Stomach smooth muscle (tissue), 2 donors: ENCODE results near the gene UPK3BL2.
"Not testable (repeated sequence)": the region's sequence is repeated elsewhere in the genome, so short reads cannot be mapped to it uniquely, and the experiment has no call there.

Experiments used
- H3K27ac ChIP-seq: one replicate; pipeline ENCODE4 v1.7.0; 2013; ENCODE audit warnings: mild to moderate bottlenecking, low read length, inconsistent platforms
- H3K27me3 ChIP-seq, 2 donors: one replicate each; pipeline ENCODE4 v1.7.0; 2013; ENCODE audit warnings: low read length in 2 of 2; ENCODE audit not compliant: insufficient read depth in 2 of 2, control insufficient read depth in 1 of 2
- H3K36me3 ChIP-seq, 2 donors: one replicate each; pipeline ENCODE4 v1.7.0; 2013; ENCODE audit warnings: low read length in 2 of 2; ENCODE audit not compliant: control insufficient read depth in 2 of 2, insufficient read depth in 2 of 2
- H3K4me1 ChIP-seq: one replicate; pipeline ENCODE4 v1.7.0; 2013; ENCODE audit warnings: low read length; ENCODE audit not compliant: control insufficient read depth, insufficient read depth
- H3K4me3 ChIP-seq, 2 donors: one replicate each; pipeline ENCODE4 v1.7.0; 2013; ENCODE audit warnings: low read length in 2 of 2
- H3K9ac ChIP-seq, 2 donors: one replicate each; pipeline ENCODE4 v1.7.0; 2013; ENCODE audit warnings: low read length in 2 of 2, mild to moderate bottlenecking in 1 of 2
- H3K9me3 ChIP-seq, 2 donors: one replicate each; pipeline ENCODE4 v1.7.0; 2013; ENCODE audit warnings: low read length in 2 of 2; ENCODE audit not compliant: control insufficient read depth in 2 of 2
- donor health status: healthy.
- donor health status: Pancreatic carcinoma.

UPK3BL2 gene

GRCh38 chr7:102527822-102528793, 15.4 kb downstream of the UPK3BL2 start:
- not testable (repeated sequence) for H3K4me3 ChIP-seq, H3K9ac ChIP-seq, H3K36me3 ChIP-seq, H3K4me1 ChIP-seq, H3K27ac ChIP-seq, H3K27me3 ChIP-seq, H3K9me3 ChIP-seq

- not testable (repeated sequence) for H3K4me1 ChIP-seq, H3K4me3 ChIP-seq, H3K9ac ChIP-seq, H3K9me3 ChIP-seq, H3K36me3 ChIP-seq, H3K27me3 ChIP-seq, H3K27ac ChIP-seq
Measured at GRCh38 chr7:102527182-102527581, 16.3 kb downstream of the UPK3BL2 start.

- H3K4me3 ChIP-seq, H3K36me3 ChIP-seq, H3K9ac ChIP-seq, H3K27ac ChIP-seq, H3K9me3 ChIP-seq, H3K27me3 ChIP-seq, H3K4me1 ChIP-seq: not testable (repeated sequence)
Measured at GRCh38 chr7:102524803-102525202, 18.7 kb downstream of the UPK3BL2 start.

- H3K9me3 ChIP-seq, H3K9ac ChIP-seq, H3K4me1 ChIP-seq, H3K36me3 ChIP-seq, H3K4me3 ChIP-seq, H3K27me3 ChIP-seq, H3K27ac ChIP-seq: not testable (repeated sequence)
Measured at GRCh38 chr7:102520797-102521196, 22.7 kb downstream of the UPK3BL2 start.

- not testable (repeated sequence) for H3K9ac ChIP-seq, H3K9me3 ChIP-seq, H3K27ac ChIP-seq, H3K36me3 ChIP-seq, H3K27me3 ChIP-seq, H3K4me1 ChIP-seq
- H3K4me3 ChIP-seq: peak within 1 kb of the TSS in 1 of 2 donors; percentile 22
Measured at GRCh38 chr7:102517550-102518147, 25.8 kb downstream of the UPK3BL2 start, which contains the start of gene RASA4B. Gene RASA4B, minus strand, starts transcription at chr7:102517777. Its CDS starts 67 bp downstream, at chr7:102517710.

- H3K27ac ChIP-seq, H3K4me1 ChIP-seq, H3K27me3 ChIP-seq, H3K4me3 ChIP-seq, H3K9me3 ChIP-seq, H3K9ac ChIP-seq, H3K36me3 ChIP-seq: not testable (repeated sequence)
Measured at GRCh38 chr7:102516951-102517350, 26.5 kb downstream of the UPK3BL2 start.

- H3K4me3 ChIP-seq, H3K4me1 ChIP-seq, H3K9ac ChIP-seq, H3K27me3 ChIP-seq, H3K9me3 ChIP-seq, H3K36me3 ChIP-seq, H3K27ac ChIP-seq: not testable (repeated sequence)
Measured at GRCh38 chr7:102515889-102516288, 27.6 kb downstream of the UPK3BL2 start.

- not testable (repeated sequence) for H3K9ac ChIP-seq, H3K4me1 ChIP-seq, H3K27ac ChIP-seq, H3K27me3 ChIP-seq, H3K9me3 ChIP-seq, H3K36me3 ChIP-seq, H3K4me3 ChIP-seq
Measured at GRCh38 chr7:102514881-102515721, 28.4 kb downstream of the UPK3BL2 start.

- not testable (repeated sequence) for H3K9me3 ChIP-seq, H3K36me3 ChIP-seq, H3K27me3 ChIP-seq, H3K9ac ChIP-seq, H3K4me1 ChIP-seq
- H3K27ac ChIP-seq: peak overlapping the region; percentile 70
- H3K4me3 ChIP-seq: peak overlapping the region in 1 of 2 donors; percentile 44
Measured at GRCh38 chr7:102512642-102513221, 30.8 kb downstream of the UPK3BL2 start.

GRCh38 chr7:102511860-102512522, 31.5 kb downstream of the UPK3BL2 start:
- not testable (repeated sequence) for H3K4me1 ChIP-seq, H3K27me3 ChIP-seq, H3K9me3 ChIP-seq, H3K4me3 ChIP-seq, H3K9ac ChIP-seq, H3K36me3 ChIP-seq
- peak overlapping the region; percentile 70 for H3K27ac ChIP-seq
